Activated naive CD8-positive, alpha-beta T cell treated with anti-CD3 and anti-CD28 coated beads, Interleukin-2, amount 10 ng/mL, durations not matched to agents 7 days and 5 days (primary cell): ENCODE results near the gene POPDC3. TPM values are rescaled to one million over a fixed set of nuclear protein-coding genes. Genes with fewer than 3 reads are reported as not detected.

Experiments used
- ATAC-seq: fragments of 150-1000 bp; cut with Tn5 transposase; one replicate; pipeline ENCODE4 v1.10.0; 2021; ENCODE audit warnings: low read depth, moderate library complexity
- POLR2A ChIA-PET: fragments of 350-600 bp; sonication (Branson Sonifier 250); formaldehyde crosslinking; loops from one replicate; lab custom pipeline; 2021; ENCODE audit warnings: antibody characterized with exemption; lab: Charles Lee
- DNase-seq: peaks from one replicate; pipeline ENCODE4 v3.0.0; 2021
- H3K27ac Mint-ChIP-seq: one replicate; pipeline ENCODE4 v1.8.0; 2022; ENCODE audit warnings: mild to moderate bottlenecking, mixed read lengths
- H3K27me3 Mint-ChIP-seq: one replicate; pipeline ENCODE4 v1.8.0; 2022; ENCODE audit warnings: mild to moderate bottlenecking, moderate library complexity, mixed read lengths
- H3K36me3 Mint-ChIP-seq: one replicate; pipeline ENCODE4 v1.8.0; 2021; ENCODE audit warnings: mild to moderate bottlenecking, mixed read lengths
- H3K4me1 Mint-ChIP-seq: one replicate; pipeline ENCODE4 v1.8.0; 2021; ENCODE audit warnings: mixed read lengths
- H3K4me3 Mint-ChIP-seq: one replicate; pipeline ENCODE4 v1.8.0; 2022; ENCODE audit warnings: mild to moderate bottlenecking, moderate library complexity, mixed read lengths
- H3K9me3 Mint-ChIP-seq: one replicate; pipeline ENCODE4 v1.8.0; 2021; ENCODE audit warnings: mixed read lengths
- total RNA-seq, 2 experiments: library from RNA; stranded (reverse); gene quantifications; one replicate each; pipeline ENCODE4 v1.2.3, GENCODE V29; 2021

POPDC3 gene
- total RNA-seq, 2 experiments from 2014 or later, result not detected

DNA sequence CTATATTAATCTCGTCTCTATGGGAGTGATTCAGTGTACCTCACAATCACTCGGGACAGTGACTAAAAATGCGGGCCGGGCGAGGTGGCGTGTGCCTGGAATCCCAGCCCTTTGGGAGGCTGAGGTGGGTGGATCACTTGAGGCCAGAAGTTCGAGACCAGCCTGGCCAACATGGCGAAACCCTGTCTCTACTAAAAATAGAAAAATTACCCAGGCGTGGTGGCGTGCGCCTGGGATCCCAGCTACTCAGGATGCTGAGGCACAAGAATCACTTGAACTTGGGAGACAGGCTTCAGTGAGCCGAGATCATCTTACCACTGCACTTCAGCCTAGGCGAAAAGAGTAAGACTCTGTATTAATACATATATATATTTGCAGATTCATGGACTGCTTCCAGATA, 17.4 kb downstream of the POPDC3 start:
- Mint-ChIP-seq H3K4me1 (no peaks in the 10 kb centered on the region), H3K36me3 (no peaks in the 10 kb centered on the region), H3K4me3 (no peak overlapping the region), H3K27me3 (peaks cover 22% of the 10 kb centered on the region), H3K27ac (no peak overlapping the region), H3K9me3 (no peaks in the 10 kb centered on the region)
- ATAC-seq, result no peak
- DNase-seq, result no peak
- POLR2A ChIA-PET, result no interaction called here

DNA sequence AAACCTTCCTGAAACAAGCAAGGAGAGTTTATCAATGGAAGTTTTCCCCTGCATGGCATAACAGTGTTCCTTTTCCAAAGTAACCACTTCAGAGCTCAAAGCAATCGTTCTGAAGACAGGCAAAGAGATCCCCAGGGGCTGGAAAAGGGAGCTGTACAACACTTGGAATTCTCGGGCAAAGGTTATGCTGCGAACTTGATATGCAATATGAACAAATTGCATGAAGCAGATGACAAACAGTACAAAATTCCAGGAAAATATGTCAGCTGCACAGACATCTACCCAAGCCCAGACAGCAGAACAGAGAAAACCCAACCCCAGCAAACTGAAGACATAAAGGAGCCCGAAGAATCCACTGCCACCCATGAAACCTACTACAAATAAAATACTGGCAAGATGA, 18.4 kb downstream of the POPDC3 start:
- DNase-seq (no peak), ATAC-seq (no peak)
- POLR2A ChIA-PET, result no interaction called here
- no peak overlapping the region for H3K27ac Mint-ChIP-seq
- no peak overlapping the region for H3K4me3 Mint-ChIP-seq
- no peaks in the 10 kb centered on the region for H3K9me3 Mint-ChIP-seq
- no peaks in the 10 kb centered on the region for H3K36me3 Mint-ChIP-seq
- no peaks in the 10 kb centered on the region for H3K4me1 Mint-ChIP-seq
- H3K27me3 Mint-ChIP-seq, result peaks cover 22% of the 10 kb centered on the region

GRCh38 chr6:105153676-105154075, 26.1 kb downstream of the POPDC3 start:
- Mint-ChIP-seq H3K4me1 (no peaks in the 10 kb centered on the region), H3K4me3 (no peak overlapping the region), H3K27ac (no peak overlapping the region), H3K36me3 (no peaks in the 10 kb centered on the region), H3K9me3 (no peaks in the 10 kb centered on the region), H3K27me3 (peaks cover 19% of the 10 kb centered on the region)
- POLR2A ChIA-PET, result no interaction called here
- ATAC-seq (no peak), DNase-seq (no peak)

- no peaks in the 10 kb centered on the region for H3K9me3 Mint-ChIP-seq
- no peak overlapping the region for H3K4me3 Mint-ChIP-seq
- H3K4me1 Mint-ChIP-seq, result no peaks in the 10 kb centered on the region
- DNase-seq, result no peak
- no peaks in the 10 kb centered on the region for H3K36me3 Mint-ChIP-seq
- H3K27me3 Mint-ChIP-seq, result peaks cover 16% of the 10 kb centered on the region
- no peak for ATAC-seq
- no peak overlapping the region for H3K27ac Mint-ChIP-seq
- POLR2A ChIA-PET, result no interaction called here
Measured at GRCh38 chr6:105152880-105153279, 26.9 kb downstream of the POPDC3 start.

DNA sequence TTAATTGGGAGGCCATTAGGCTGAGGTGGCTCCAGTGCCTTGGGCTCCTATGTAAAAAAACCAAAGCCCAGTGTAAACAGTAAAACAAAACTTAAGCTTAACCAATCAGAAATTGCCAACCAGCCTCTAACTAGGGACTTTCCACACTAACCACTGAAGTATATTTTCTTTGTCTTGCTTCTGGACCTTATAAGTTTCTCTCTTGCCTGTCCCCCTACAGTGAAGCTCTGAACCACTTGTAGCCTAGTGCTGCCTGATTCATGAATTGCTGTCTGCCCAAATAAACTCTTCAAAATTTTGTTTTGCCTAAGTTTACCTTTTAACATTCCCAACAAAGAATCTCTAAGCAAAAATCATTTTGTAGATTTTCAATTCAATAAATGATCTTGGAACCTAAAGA, 28.2 kb downstream of the POPDC3 start:
- Mint-ChIP-seq H3K27me3 (peaks cover 18% of the 10 kb centered on the region), H3K9me3 (no peaks in the 10 kb centered on the region), H3K4me1 (no peaks in the 10 kb centered on the region), H3K4me3 (no peak overlapping the region), H3K27ac (no peak overlapping the region), H3K36me3 (no peaks in the 10 kb centered on the region)
- no peak for DNase-seq
- POLR2A ChIA-PET, result no interaction called here
- ATAC-seq, result no peak

- no peaks in the 10 kb centered on the region for H3K9me3 Mint-ChIP-seq
- POLR2A ChIA-PET, result no interaction called here
- H3K27ac Mint-ChIP-seq, result no peak overlapping the region
- no peak for DNase-seq
- no peak overlapping the region for H3K4me3 Mint-ChIP-seq
- peaks cover 76% of the 10 kb centered on the region for H3K27me3 Mint-ChIP-seq
- peaks cover 5% of the 10 kb centered on the region for H3K4me1 Mint-ChIP-seq
- H3K36me3 Mint-ChIP-seq, result no peaks in the 10 kb centered on the region
- no peak for ATAC-seq
Measured at GRCh38 chr6:105138141-105138540, 41.7 kb downstream of the POPDC3 start.

DNA sequence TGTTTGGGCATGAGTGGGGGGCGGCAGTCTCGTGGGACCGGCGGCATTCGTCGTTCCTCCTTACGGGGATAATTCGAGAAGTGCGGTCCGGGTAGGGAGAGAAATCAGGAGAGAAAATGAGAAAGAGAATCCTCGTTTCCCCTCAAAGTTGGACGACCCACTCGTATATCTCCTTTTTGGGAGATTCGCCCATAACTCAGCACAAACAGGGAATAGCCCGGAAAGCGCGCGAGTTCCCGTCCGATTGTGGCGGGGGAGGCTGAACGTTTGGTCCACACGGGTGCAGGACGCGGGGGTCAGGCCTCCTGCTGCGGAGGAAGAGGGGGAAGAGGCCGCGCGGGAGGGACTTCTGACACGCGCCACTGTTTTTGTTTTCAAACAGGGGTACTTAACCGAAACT, 42.4 kb downstream of the POPDC3 start:
- Mint-ChIP-seq H3K27me3 (peaks cover 80% of the 10 kb centered on the region), H3K27ac (no peak overlapping the region), H3K36me3 (no peaks in the 10 kb centered on the region), H3K4me1 (peaks cover 5% of the 10 kb centered on the region), H3K9me3 (no peaks in the 10 kb centered on the region), H3K4me3 (peak overlapping the region; percentile 59)
- DNase-seq, result no peak
- no peak for ATAC-seq
- POLR2A ChIA-PET, result no interaction called here

DNA sequence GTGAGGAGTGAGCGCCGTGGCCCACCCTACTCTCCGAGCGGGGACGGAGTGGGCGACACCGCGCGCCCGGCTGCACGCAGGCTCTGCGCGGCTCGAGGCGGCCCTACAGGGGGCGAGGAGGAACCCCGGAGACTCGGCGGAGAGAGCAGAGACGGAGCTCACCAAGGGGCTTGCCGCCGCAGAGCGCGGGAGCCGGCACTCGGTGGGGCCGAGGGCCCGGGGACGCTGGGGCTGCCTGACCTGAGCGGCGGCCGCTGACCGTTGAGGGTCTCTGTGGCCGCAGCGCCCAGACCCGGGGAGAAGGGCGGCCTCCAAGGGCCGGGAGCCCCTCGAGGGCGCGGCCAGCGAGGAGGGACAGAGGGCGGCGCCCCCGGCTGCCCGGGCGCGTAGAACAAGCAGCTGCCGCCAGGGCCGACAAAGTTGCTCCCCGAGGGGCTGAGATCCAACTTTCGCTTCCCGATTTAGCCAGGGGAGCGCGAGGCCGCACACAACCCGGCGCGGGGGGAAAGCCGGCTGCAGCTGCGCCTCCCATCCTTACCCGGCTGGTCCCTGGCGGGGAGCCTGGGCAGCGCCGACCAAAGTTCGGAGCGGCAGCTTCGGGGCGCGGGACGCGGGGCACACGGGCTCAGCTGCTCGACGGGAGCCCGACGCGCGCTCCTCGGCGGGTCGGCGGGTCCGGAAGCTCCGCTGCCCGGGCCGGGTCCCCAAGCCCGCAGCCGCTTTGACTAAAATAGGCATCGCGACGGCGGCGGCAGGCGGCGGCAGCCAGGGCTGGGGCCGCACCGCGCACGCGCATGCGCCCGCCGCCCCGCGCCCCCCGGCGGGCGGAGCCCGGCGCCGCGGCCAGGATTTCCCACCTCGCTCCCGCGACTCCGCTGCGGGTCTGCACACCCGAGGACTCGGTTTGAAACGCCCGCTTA, 43.1 kb downstream of the POPDC3 start:
- Mint-ChIP-seq H3K4me3 (peak overlapping the region; percentile 41), H3K36me3 (no peaks in the 10 kb centered on the region), H3K27me3 (peaks cover 77% of the 10 kb centered on the region), H3K9me3 (no peaks in the 10 kb centered on the region), H3K4me1 (peaks cover 5% of the 10 kb centered on the region), H3K27ac (no peak overlapping the region)
- DNase-seq, result peak; percentile 56
- peak; percentile 59 for ATAC-seq
- POLR2A ChIA-PET, result no interaction called here

- peaks cover 71% of the 10 kb centered on the region for H3K27me3 Mint-ChIP-seq
- POLR2A ChIA-PET, result no interaction called here
- DNase-seq, result no peak
- no peaks in the 10 kb centered on the region for H3K9me3 Mint-ChIP-seq
- no peak overlapping the region for H3K27ac Mint-ChIP-seq
- H3K4me1 Mint-ChIP-seq, result peaks cover 5% of the 10 kb centered on the region
- ATAC-seq, result no peak
- no peaks in the 10 kb centered on the region for H3K36me3 Mint-ChIP-seq
- H3K4me3 Mint-ChIP-seq, result peak overlapping the region; percentile 41
Measured at GRCh38 chr6:105135907-105136430, 43.8 kb downstream of the POPDC3 start.

DNA sequence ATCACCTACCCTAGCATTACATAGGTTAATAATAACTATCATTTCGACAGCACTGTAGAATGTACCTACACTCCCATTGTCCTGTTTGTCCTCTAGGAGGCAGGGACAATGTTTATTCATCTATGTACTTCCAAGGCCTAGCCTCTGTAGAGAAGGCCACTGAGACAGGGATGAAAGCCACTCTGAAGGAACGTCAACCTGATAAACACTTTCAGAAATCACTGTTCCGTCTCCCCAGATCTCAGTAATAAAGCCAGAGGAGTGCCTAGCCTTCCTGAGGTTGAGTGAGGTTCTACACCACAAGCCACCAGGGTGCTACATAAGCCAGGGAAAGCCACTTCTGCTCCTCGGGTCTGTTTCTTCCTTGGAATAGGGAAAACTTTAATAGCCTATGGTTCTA, 44.8 kb downstream of the POPDC3 start:
- POLR2A ChIA-PET, result no interaction called here
- Mint-ChIP-seq H3K27me3 (peaks cover 62% of the 10 kb centered on the region), H3K9me3 (no peaks in the 10 kb centered on the region), H3K27ac (no peak overlapping the region), H3K36me3 (no peaks in the 10 kb centered on the region), H3K4me1 (peaks cover 5% of the 10 kb centered on the region), H3K4me3 (no peak overlapping the region)
- ATAC-seq (no peak), DNase-seq (no peak)

DNA sequence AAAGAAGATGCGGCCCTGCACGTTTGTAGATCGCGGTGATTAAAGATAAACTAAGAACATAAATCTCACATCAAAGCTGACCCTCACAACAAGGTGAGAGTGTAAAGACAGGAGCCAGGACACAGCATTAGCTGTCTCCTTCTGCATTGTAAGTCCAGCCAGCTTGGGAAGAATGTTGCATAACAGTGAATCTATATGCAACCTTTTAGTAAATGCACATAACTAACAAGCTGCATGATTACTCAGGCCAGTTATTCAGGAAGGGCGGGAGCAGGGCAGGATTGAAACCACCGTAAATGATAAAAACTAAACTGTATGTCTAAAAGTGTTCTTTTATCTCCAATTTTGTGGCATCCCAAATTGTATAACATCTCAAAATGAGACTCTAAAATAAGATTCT, 57.1 kb downstream of the POPDC3 start:
- ATAC-seq, result no peak
- no peaks in the 10 kb centered on the region for H3K4me1 Mint-ChIP-seq
- H3K27me3 Mint-ChIP-seq, result peaks cover 12% of the 10 kb centered on the region
- POLR2A ChIA-PET, result no interaction called here
- no peaks in the 10 kb centered on the region for H3K36me3 Mint-ChIP-seq
- no peak for DNase-seq
- no peaks in the 10 kb centered on the region for H3K9me3 Mint-ChIP-seq
- no peak overlapping the region for H3K4me3 Mint-ChIP-seq
- H3K27ac Mint-ChIP-seq, result no peak overlapping the region

GRCh38 chr6:105121981-105122380, 57.8 kb downstream of the POPDC3 start:
- Mint-ChIP-seq H3K4me3 (no peak overlapping the region), H3K9me3 (no peaks in the 10 kb centered on the region), H3K36me3 (no peaks in the 10 kb centered on the region), H3K27ac (no peak overlapping the region), H3K27me3 (peaks cover 14% of the 10 kb centered on the region), H3K4me1 (no peaks in the 10 kb centered on the region)
- POLR2A ChIA-PET, result no interaction called here
- no peak for DNase-seq
- ATAC-seq, result no peak

DNA sequence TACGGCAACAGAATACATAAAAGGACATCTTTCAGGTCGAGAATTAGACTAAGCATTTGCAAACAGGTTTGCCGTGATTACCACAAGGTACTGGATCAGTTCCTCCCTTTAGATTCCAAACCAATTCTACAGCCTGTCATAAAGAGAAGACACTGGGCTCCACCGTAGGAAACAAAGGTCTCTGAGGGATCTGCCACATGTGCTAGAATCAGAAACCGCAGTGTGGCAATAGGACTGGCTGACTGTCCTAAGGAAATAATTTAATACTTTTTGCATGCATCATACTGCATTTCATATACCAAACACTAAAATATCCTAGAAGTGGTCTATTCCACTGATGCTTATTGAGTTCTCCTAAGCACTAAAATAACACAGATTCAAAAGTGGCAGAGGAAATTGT, 59.2 kb downstream of the POPDC3 start:
- Mint-ChIP-seq H3K27me3 (peaks cover 18% of the 10 kb centered on the region), H3K4me1 (peaks cover 2% of the 10 kb centered on the region), H3K36me3 (no peaks in the 10 kb centered on the region), H3K27ac (no peak overlapping the region), H3K4me3 (no peak overlapping the region), H3K9me3 (no peaks in the 10 kb centered on the region)
- DNase-seq (no peak), ATAC-seq (no peak)
- POLR2A ChIA-PET, result no interaction called here

GRCh38 chr6:105116150-105116549, 63.7 kb downstream of the POPDC3 start:
- H3K4me1 Mint-ChIP-seq, result peaks cover 2% of the 10 kb centered on the region
- DNase-seq, result no peak
- no peak overlapping the region for H3K4me3 Mint-ChIP-seq
- POLR2A ChIA-PET, result no interaction called here
- H3K27ac Mint-ChIP-seq, result no peak overlapping the region
- peaks cover 35% of the 10 kb centered on the region for H3K27me3 Mint-ChIP-seq
- no peaks in the 10 kb centered on the region for H3K36me3 Mint-ChIP-seq
- ATAC-seq, result no peak
- H3K9me3 Mint-ChIP-seq, result no peaks in the 10 kb centered on the region
